PC-9 (cell line): ENCODE data around the gene TEX29.

ENCODE experiments used
- CTCF ChIP-seq: fragments of 200-600 bp; sonication (generic); conservative IDR thresholded peaks from 2 replicates; pipeline ENCODE4 v1.6.1; 2017; ENCODE audit warnings: mixed run types, antibody characterized with exemption, mild to moderate bottlenecking, moderate library complexity
- EZH2 ChIP-seq: fragments of 200-600 bp; sonication (generic); IDR thresholded peaks from 2 replicates; pipeline ENCODE4 v1.8.0; 2017; ENCODE audit warnings: antibody characterized with exemption, low read depth

- TF ChIP-seq CTCF (no peak), EZH2 (no peak)
These were observed 921 bp upstream of the TEX29 start for GRCh38 chr13:111319521-111319920.
